Left lobe of liver (tissue), 2 donors: ENCODE results near the gene JAG2. TPM values are rescaled to one million over a fixed set of nuclear protein-coding genes. Genes with fewer than 3 reads are reported as not detected.

Experiments
- ATAC-seq: fragments of 200-7000 bp; cut with Tn5 transposase; one replicate; pipeline ENCODE4 v1.9.1; 2020; ENCODE audit warnings: mild to moderate bottlenecking, moderate library complexity
- DNase-seq: peaks from one replicate; pipeline ENCODE4 v3.0.0-alpha.2; 2020; ENCODE audit warnings: low spot score
- total RNA-seq: library from RNA; stranded (reverse); gene quantifications from one replicate; pipeline ENCODE4 v1.2.1, GENCODE V29; 2021
- donor health status: DM: no; HTN: no; CAD: no; lungs with moderate emphysema.
- donor health status: DM: no; HTN: yes; CAD: no.

Gene JAG2
- total RNA-seq, 1 donor from 2014 or later: 1.3 TPM

DNA sequence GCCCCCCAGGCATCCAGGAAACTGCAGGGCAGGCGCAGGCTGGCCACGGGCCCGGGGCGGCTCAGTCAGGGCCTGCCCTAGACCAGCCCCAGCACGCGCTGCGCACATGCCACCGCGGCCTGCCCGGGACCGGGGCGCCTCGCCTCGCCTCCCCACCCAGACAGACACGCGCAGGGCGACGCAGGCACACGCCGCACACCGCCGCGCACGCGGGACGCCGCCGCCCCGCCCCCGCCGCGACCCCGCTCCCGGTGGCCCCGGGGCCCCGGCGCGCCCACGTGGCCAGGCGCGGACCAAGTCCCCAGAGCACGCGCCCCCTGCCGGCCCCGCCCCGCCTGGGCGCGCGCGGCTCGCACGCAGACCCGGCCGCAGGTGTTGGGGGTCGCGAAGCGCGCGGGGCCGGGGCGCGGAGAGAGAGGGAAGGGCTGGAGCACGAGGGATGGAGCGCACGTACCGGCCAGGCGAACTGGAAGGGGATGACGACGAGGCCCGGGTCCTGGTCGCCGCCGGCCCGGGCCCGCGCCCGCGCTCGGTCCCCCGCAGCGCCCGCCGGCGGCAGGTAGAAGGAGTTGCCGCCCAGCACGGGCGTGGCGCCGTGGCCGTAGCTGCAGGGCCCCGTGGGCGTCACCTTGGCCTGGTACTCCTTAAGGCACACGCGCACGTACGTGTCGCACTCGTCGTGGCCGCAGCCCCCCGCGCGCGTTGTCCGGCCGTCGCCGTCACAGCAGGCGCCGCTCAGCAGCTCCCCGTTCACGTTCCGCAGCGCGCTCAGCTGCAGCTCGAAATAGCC lies 1.1 kb downstream of the JAG2 start:
- ATAC-seq (peak; percentile 16), DNase-seq (no peak)

DNA sequence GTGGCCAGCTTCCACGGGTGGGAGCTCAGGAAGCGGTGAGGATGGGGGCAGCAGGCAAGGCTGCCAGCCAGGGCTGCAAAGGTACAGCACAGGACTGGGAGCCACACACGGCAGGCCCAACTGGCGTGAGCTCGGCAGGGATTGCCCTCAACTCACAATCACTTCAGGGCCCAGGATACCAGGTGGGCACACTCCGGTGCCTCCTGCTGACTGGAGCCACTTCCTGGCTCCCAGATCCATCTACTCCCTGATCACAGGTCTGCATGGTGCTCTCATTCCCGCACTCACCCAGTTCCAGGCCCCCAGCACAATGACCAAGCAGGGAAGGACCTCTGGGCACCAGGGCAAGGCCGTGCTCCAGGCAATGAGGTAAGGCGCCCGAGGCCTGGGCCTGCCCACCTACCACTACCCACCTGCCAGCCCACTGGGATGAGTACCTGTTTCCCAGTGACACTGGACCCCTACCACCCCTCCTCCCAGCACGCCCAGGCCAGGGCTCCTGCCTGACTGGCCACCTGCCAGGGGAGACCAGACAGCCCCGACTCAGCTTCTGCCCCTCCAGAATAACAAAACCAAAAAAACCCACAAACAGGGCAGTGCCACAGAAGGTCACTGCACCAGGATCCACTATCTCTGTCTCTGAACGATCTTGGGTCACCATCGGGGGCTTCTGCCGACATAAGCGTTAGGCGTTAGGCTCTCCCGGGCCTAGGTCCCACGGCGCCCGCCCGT lies 1.8 kb downstream of the JAG2 start:
- DNase-seq (no peak), ATAC-seq (no peak)

- no peak for DNase-seq
- no peak for ATAC-seq
These were observed 2.7 kb downstream of the JAG2 start for GRCh38 chr14:105165761-105166485.

DNA sequence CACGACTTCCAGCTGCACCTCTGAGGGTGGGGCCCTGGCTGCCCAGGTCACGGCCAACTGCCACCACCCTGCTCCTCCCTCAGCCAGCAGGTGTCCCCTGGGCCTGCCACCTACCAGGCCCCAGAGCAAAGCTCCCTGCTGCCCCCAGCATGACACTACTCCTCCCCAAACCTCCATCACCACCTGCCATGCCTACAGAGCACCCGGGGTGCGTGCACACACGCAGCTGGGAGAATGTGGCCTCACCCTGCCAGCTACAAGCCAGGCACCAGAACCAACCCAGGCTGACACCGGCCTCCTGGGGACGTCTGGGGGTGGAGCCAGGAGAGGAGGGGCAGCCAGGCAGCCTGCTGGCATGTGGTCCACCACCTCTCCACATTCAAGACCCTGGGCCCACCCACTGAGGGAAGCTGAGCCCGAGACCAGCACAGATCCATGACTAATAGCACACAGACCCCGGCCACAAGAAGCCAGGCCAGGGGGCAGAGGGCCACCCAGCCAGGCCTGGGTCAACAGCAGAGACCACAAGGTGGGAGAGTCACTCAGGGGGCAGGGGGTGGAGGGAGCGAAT lies 3.4 kb downstream of the JAG2 start:
- ATAC-seq: no peak
- no peak for DNase-seq

- no peak for DNase-seq
- no peak for ATAC-seq
These were observed 5.4 kb downstream of the JAG2 start for GRCh38 chr14:105163040-105163742.

DNA sequence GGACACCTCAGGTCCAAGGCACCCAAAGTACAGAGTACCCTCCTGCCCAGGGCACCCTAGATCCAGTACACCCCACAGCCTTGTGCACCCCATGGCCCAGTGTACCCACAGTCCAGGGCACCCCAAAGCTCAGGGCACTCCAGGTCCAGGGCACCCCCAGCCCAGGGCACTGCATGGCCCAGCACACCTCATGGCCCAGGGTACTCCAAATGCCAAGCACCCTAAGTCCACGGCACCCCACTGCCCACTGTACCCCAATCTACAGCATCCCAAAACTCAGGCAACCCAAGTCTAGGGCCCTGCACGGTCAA lies 6.0 kb downstream of the JAG2 start:
- no peak for ATAC-seq
- no peak for DNase-seq

- ATAC-seq: peak; percentile 37
- no peak for DNase-seq
These were observed 6.5 kb downstream of the JAG2 start for GRCh38 chr14:105161964-105162668.

DNA sequence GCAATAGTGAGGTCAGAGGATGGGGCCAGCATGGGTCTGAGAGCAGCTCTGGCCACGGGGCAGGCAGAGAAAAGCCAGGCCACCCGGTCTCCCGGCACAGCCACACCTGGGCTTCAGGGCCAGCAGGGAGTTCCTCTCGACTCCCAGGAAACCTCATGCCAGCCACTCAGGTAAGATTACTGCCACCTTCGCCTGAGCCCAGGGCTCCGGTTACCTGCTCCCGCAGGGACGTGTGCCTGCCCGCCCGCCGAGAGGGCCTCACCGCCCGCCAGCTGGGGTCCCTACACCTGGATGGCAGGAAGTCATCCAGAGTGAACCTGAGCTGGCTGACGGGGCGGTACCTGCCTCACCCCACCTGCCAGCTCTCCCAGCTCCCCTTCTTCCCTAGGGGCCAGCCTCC lies 7.3 kb downstream of the JAG2 start:
- ATAC-seq (no peak), DNase-seq (no peak)

- ATAC-seq (no peak), DNase-seq (no peak)
These were observed 7.8 kb downstream of the JAG2 start for GRCh38 chr14:105160776-105161175.

DNA sequence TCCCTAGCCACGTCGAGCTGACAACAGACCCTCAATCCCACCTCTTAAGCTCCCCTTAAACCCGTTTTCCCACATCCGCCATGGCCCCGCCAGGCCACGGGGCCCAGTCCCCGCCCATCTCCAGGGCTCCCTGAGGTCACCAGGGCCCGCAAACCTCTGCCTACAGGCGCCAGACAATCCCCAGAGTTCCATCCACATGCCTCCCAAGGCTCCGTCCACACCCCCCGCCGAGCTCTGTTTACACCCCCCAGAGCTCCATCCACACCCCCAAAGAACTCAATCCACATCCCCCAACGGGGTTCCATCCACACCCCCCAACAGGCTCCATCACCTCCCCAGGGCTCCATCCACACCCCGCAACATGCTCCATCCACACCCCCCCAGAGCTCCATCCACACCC lies 9.2 kb downstream of the JAG2 start:
- DNase-seq (no peak), ATAC-seq (no peak)

DNA sequence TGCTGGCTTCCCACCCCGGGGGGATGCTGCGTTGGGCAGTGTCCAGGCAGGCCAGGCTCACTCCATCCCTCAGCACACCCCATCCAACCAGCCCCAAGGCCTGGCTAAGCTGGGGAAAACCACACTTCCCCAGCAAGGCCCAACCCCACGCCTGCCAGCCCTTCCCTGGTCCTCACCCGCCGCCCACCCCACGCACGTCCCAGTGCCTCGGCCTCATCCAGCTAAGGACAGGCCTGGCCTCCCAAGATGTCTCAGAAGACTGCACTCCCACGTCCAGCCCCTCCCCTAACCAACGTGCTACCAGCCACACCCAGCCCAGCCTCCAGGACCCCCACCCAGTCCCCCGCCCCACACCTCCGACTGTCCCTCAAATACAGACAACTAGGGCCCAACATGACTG lies 9.8 kb downstream of the JAG2 start:
- no peak for ATAC-seq
- no peak for DNase-seq

DNA sequence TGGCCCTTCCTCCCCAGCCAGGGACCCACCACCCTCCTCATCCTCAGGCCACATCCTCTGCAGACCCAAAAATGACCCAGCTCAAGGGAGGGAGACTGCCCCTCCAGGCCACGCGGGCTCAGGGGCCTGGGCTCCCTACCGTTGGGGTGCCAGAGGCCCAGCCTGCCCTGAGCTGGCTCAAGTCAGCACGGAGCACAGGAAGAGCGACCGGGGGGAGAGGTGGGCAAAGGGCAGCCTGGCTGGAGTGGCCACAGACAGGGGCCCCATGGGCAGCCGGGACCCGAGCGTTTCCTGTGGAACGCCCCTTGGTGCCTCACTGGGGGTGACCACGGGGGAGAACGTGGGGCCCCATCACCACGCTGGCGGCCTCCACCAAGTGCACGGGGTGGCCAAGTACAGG lies 10.7 kb downstream of the JAG2 start:
- no peak for DNase-seq
- ATAC-seq: no peak

DNA sequence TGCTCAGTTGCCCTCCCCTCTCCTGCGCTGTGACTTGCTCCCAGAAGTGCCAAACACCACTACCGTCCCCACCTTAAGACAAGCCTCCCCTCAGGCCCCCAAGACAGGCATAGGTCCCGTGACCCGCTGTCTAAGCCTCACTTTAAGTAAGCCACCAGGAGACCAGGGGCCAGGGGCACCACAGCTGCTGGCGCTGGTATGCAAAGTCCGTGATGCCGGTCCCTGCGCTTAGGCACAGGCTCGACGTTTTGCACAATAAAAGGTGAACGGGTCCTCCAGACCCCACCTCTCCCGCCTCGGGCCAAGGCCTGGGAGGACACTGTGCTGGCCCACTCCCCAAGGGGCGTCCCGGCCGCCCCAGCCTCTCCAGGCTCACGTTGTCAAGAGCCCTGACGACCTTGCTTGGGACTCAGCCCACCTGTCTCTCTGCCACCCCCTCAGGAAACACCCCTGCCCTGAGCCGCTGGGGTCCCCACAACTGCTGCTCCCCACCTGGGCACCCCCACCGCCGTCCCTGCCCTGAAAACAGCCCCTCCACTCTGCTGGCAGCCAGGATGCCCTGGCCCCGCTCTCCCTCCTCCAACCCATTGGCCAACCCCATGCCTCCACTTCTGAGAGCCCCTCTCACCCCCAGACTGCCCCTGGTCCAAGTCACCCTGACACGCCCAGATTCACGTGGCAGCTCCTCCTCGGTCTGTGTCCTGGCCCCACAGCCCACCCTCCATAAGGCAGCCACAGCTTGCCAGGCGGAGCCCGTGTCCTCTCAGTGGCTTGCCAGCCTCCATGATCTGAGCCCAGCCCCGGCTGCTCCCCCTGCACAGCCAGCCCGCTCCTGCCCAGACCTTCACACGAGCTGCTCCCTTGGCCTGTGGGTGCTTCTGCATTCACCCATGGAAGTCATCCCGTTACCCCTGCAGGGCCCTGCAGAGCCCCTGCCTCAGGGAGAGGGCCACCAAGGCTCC lies 11.9 kb downstream of the JAG2 start:
- no peak for ATAC-seq
- no peak for DNase-seq

GRCh38 chr14:105155681-105156413 lies 12.7 kb downstream of the JAG2 start:
- ATAC-seq (no peak), DNase-seq (no peak)

DNA sequence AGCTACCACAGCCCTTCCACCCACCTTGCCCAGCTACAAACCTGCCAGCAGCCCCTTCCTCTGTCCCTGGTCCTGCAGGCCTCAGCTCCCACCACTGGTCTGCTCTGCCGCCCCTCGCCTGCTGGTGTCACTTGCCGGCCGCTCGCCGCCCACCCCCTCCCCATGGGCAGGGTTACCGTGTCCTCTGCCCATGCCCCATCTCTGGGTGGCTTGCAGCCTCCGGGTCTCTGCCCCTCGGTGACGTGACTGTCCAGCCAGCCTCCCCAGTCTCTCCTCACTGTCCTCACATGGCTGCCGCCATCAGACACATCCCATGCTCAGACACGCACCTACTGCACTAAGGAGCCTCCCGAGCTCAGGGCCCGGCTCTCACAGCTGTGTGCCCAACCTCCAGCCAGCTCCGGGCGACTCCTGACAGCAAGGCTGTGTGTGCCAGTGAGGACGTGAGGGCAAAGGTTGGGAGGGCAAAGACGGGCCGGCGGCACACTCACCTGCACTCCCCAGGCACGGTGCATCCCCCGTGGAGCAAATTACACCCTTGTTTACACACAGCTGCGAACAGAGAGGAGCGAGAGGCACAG lies 13.4 kb downstream of the JAG2 start:
- ATAC-seq (peak; percentile 78), DNase-seq (no peak)

- DNase-seq: no peak
- no peak for ATAC-seq
These were observed 14.1 kb downstream of the JAG2 start for GRCh38 chr14:105154476-105154871.

GRCh38 chr14:105153739-105154475 lies 14.7 kb downstream of the JAG2 start:
- DNase-seq (no peak), ATAC-seq (no peak)
